22Rv1 (cell line): ENCODE measurements around the gene KIF25.

Experiments
- ZFX ChIP-seq: fragments of 450-650 bp; IDR thresholded peaks from 2 replicates; pipeline ENCODE4 v1.6.1; 2017; ENCODE audit warnings: antibody characterized with exemption, borderline replicate concordance
- TF ChIP-seq, protein P1 (sequence below): fragments of 450-650 bp; IDR thresholded peaks from 2 replicates; pipeline ENCODE4 v1.5.1; 2017; ENCODE audit warnings: mild to moderate bottlenecking

GRCh38 chr6:167976708-167977107 lies 20.8 kb upstream of the KIF25 start:
- TF ChIP-seq, protein P1, sequence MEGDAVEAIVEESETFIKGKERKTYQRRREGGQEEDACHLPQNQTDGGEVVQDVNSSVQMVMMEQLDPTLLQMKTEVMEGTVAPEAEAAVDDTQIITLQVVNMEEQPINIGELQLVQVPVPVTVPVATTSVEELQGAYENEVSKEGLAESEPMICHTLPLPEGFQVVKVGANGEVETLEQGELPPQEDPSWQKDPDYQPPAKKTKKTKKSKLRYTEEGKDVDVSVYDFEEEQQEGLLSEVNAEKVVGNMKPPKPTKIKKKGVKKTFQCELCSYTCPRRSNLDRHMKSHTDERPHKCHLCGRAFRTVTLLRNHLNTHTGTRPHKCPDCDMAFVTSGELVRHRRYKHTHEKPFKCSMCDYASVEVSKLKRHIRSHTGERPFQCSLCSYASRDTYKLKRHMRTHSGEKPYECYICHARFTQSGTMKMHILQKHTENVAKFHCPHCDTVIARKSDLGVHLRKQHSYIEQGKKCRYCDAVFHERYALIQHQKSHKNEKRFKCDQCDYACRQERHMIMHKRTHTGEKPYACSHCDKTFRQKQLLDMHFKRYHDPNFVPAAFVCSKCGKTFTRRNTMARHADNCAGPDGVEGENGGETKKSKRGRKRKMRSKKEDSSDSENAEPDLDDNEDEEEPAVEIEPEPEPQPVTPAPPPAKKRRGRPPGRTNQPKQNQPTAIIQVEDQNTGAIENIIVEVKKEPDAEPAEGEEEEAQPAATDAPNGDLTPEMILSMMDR = no peak
- no peak for TF ChIP-seq ZFX
